ENCODE results near the gene TRAF2. TPM values are rescaled to one million over a fixed set of nuclear protein-coding genes. Genes with fewer than 3 reads are reported as not detected.

The TRAF2 gene
- total and polyA plus RNA-seq, 10 donors: 13.6 to 49.7 (median 24.3) TPM

- H3K4me3 ChIP-seq: no peak overlapping the region
- no peaks in the 10 kb centered on the region for H3K9me3 ChIP-seq
- WGBS, 5 donors: 84 to 87% (median 85%) methylated on average over 7 to 11 of the region's 11 CpGs
- intact Hi-C loops (cut with DNase I; ENCODE audit: low total_unique reads): no loop called here
- TF ChIP-seq, protein P1, sequence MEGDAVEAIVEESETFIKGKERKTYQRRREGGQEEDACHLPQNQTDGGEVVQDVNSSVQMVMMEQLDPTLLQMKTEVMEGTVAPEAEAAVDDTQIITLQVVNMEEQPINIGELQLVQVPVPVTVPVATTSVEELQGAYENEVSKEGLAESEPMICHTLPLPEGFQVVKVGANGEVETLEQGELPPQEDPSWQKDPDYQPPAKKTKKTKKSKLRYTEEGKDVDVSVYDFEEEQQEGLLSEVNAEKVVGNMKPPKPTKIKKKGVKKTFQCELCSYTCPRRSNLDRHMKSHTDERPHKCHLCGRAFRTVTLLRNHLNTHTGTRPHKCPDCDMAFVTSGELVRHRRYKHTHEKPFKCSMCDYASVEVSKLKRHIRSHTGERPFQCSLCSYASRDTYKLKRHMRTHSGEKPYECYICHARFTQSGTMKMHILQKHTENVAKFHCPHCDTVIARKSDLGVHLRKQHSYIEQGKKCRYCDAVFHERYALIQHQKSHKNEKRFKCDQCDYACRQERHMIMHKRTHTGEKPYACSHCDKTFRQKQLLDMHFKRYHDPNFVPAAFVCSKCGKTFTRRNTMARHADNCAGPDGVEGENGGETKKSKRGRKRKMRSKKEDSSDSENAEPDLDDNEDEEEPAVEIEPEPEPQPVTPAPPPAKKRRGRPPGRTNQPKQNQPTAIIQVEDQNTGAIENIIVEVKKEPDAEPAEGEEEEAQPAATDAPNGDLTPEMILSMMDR (IDR thresholded peaks at IDR 0.05 in 8 of 11, conservative IDR thresholded peaks at IDR 0.05 in 3 of 11): no peak
- peak in 1 of 3 donors; percentile 16 for TF ChIP-seq POLR2AphosphoS5 (IDR thresholded peaks at IDR 0.05)
- no peak overlapping the region for H3K27ac ChIP-seq
- no peak for DNase-seq
- H3K4me1 ChIP-seq: peaks cover 5 to 84% (median 22%) of the 10 kb centered on the region in 6 donors
- no peaks in the 10 kb centered on the region for H3K27me3 ChIP-seq (replicated peaks in 1 of 7)
- H3K36me3 ChIP-seq: peaks cover 0 to 82% (median 32%) of the 10 kb centered on the region in 6 donors
Observed at GRCh38 chr9:136896027-136896426, 9.7 kb downstream of the TRAF2 start.

- intact Hi-C loops (cut with DNase I; ENCODE audit: low total_unique reads): no loop called here
- no peaks in the 10 kb centered on the region for H3K9me3 ChIP-seq
- H3K27me3 ChIP-seq (replicated peaks in 1 of 7): no peaks in the 10 kb centered on the region
- H3K4me3 ChIP-seq: no peak overlapping the region
- H3K4me1 ChIP-seq: peaks cover 30 to 85% (median 46%) of the 10 kb centered on the region in 6 donors
- H3K27ac ChIP-seq: peak overlapping the region in 3 of 8 donors; percentile 5 to 87 (median 58)
- H3K36me3 ChIP-seq: peaks cover 0 to 86% (median 32%) of the 10 kb centered on the region in 6 donors
- TF ChIP-seq POLR2A (IDR thresholded peaks at IDR 0.05) (no peak), POLR2AphosphoS5 (IDR thresholded peaks at IDR 0.05) (no peak)
- TF ChIP-seq, protein P1 (IDR thresholded peaks at IDR 0.05 in 8 of 11, conservative IDR thresholded peaks at IDR 0.05 in 3 of 11): no peak
- no peak for DNase-seq
- 95 to 97% (median 96%) methylated on average over 16 to 21 of the region's 21 CpGs for WGBS, 5 donors
Observed at GRCh38 chr9:136898483-136899100, 12.3 kb downstream of the TRAF2 start.

GRCh38 chr9:136899196-136899595 is 12.9 kb downstream of the TRAF2 start:
- peak; percentile 68 for DNase-seq
- peaks cover 0 to 86% (median 32%) of the 10 kb centered on the region in 6 donors for H3K36me3 ChIP-seq
- intact Hi-C loops (cut with DNase I; ENCODE audit: low total_unique reads): no loop called here
- TF ChIP-seq POLR2A (IDR thresholded peaks at IDR 0.05): no peak
- TF ChIP-seq POLR2AphosphoS5 (IDR thresholded peaks at IDR 0.05): peak in 1 of 3 donors; percentile 32
- H3K27ac ChIP-seq: peak overlapping the region in 4 of 8 donors; percentile 5 to 87 (median 56)
- peaks cover 34 to 86% (median 52%) of the 10 kb centered on the region in 6 donors for H3K4me1 ChIP-seq
- H3K9me3 ChIP-seq: no peaks in the 10 kb centered on the region
- H3K4me3 ChIP-seq: no peak overlapping the region
- 60 to 80% (median 73%) methylated on average over 9 of the region's 9 CpGs for WGBS, 5 donors
- no peaks in the 10 kb centered on the region for H3K27me3 ChIP-seq (replicated peaks in 1 of 7)

DNA sequence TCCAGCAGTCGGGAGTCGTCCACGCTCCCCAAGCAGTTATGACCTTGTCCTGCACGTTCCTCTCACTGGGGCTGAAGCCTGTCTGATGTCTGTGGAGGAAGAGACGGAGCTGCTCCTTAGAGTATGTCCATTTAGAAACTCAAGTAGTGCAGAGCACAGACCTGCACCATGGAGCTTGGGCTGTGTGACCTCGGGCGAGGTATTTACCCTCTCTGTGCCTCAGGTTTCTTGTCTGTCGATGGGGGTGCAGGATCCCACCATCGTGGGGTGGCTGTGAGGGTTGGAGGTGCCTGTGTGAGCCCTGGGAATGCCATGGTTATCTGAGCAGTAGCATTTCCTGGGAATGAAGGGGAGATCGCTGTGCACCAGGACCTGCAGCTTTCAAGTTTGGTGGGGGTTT is 14.2 kb downstream of the TRAF2 start:
- H3K4me1 ChIP-seq: peaks cover 34 to 88% (median 59%) of the 10 kb centered on the region in 6 donors
- no peak for DNase-seq
- peaks cover 0 to 85% (median 29%) of the 10 kb centered on the region in 6 donors for H3K36me3 ChIP-seq
- H3K4me3 ChIP-seq: no peak overlapping the region
- no peaks in the 10 kb centered on the region for H3K9me3 ChIP-seq
- WGBS, 5 donors: 91 to 96% (median 93%) methylated on average over 10 of the region's 10 CpGs
- intact Hi-C loops (cut with DNase I; ENCODE audit: low total_unique reads): no loop called here
- H3K27ac ChIP-seq: peak overlapping the region in 5 of 8 donors; percentile 80 to 92 (median 87)
- H3K27me3 ChIP-seq (replicated peaks in 1 of 7): no peaks in the 10 kb centered on the region
- TF ChIP-seq, protein P1 (IDR thresholded peaks at IDR 0.05 in 8 of 11, conservative IDR thresholded peaks at IDR 0.05 in 3 of 11): no peak
- no peak for TF ChIP-seq POLR2A (IDR thresholded peaks at IDR 0.05)
- no peak for TF ChIP-seq POLR2AphosphoS5 (IDR thresholded peaks at IDR 0.05)

All from spleen (tissue), 11 donors.